ENCODE measurements around the gene OR2V2.

GRCh38 chr5:181204113-181204825 is 56.9 kb downstream of the OR2V2 start:
- TF ChIP-seq CTCF (IDR thresholded peaks at IDR 0.05): no peak
- no peak for TF ChIP-seq POLR2A (IDR thresholded peaks at IDR 0.05)
